Coronary artery (tissue), 2 donors: Measurements from ENCODE around the gene TSR1.
A peak's percentile ranks its signal among the peaks of the same experiment; 100 is the strongest.

Source experiments
- DNase-seq: peaks from one replicate; pipeline ENCODE4 v3.0.0-alpha.2; 2017; ENCODE audit warnings: low spot score
- H3K27ac ChIP-seq, 2 donors: fragments of 200-600 bp; sonication (generic); one replicate each; pipeline ENCODE4 v1.5.1; 2016 to 2019
- H3K4me3 ChIP-seq: fragments of 200-600 bp; sonication (generic); 2 replicates; pipeline ENCODE4 v1.5.1; 2016; ENCODE audit warnings: mild to moderate bottlenecking, moderate library complexity
- TF ChIP-seq, protein P1 (sequence below): fragments of 200-600 bp; sonication (generic); IDR thresholded peaks from one replicate; pipeline ENCODE4 v1.5.1; 2019; ENCODE audit warnings: antibody characterized with exemption

Gene TSR1

DNA sequence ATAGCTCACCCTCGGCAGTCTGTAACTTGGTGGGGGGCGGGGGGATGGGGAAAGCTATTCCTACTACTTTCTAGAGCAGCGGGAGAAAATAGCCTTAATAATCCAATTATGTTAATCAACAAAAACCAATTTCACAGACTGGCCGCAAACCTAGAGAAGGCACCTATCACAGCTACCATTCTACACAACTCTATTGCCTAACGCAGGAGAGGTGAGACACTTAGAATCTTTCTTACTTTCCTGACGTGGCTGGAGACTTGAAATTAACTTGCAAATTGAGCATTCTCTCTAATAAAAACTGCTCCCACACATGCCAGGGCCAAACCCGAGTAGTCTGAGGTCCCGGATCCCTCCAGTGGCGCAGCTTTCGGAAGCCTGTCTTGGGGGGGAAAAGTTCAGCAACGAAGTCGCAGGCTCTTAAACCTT is 33.5 kb downstream of the TSR1 start:
- TF ChIP-seq, protein P1, sequence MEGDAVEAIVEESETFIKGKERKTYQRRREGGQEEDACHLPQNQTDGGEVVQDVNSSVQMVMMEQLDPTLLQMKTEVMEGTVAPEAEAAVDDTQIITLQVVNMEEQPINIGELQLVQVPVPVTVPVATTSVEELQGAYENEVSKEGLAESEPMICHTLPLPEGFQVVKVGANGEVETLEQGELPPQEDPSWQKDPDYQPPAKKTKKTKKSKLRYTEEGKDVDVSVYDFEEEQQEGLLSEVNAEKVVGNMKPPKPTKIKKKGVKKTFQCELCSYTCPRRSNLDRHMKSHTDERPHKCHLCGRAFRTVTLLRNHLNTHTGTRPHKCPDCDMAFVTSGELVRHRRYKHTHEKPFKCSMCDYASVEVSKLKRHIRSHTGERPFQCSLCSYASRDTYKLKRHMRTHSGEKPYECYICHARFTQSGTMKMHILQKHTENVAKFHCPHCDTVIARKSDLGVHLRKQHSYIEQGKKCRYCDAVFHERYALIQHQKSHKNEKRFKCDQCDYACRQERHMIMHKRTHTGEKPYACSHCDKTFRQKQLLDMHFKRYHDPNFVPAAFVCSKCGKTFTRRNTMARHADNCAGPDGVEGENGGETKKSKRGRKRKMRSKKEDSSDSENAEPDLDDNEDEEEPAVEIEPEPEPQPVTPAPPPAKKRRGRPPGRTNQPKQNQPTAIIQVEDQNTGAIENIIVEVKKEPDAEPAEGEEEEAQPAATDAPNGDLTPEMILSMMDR, result no peak
- peak overlapping the region; percentile 93 to 100 for H3K27ac ChIP-seq
- no peak for DNase-seq
- peak overlapping the region; percentile 100 for H3K4me3 ChIP-seq

DNA sequence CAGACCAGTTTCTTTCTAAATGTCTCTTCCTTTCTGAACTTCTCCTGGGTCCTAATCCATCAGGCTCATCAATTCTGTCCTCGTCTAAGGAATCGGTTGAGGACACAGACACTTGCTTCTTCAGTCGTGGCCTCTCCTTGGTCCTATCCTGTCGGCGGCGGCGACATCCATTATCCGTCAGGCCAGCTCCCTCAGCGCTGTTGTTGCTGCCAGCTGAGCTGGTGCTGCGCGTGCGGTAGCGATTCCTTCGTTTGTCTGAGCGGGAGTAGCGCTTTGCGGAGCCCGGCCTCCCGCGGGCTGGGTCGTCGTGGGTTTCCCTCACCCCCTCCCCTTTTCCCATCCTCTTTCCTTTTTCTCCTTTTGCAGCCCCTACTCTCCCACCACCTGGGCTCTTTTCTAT is 36.5 kb downstream of the TSR1 start:
- no peak overlapping the region for H3K27ac ChIP-seq
- H3K4me3 ChIP-seq, result no peak overlapping the region

DNA sequence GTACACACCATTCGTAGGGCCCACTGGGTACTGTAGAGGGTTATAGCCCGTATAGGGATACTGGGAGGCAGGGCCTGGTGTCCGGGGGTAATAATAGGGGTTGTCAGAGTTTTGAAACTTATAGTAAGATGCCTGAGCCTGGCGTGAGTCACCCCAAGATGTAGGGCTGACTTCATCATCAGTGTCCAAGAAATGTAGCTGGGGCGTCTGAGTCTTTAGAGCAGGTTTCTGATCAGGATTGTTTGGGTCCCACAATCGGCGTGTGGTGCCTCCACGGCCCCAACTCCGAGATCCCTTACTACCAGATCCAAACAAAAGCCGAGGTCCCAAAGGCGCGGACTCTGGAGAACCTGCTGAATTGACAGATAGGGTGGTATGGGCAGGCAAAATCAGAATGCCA is 37.1 kb downstream of the TSR1 start:
- no peak for DNase-seq
- Histone ChIP-seq H3K27ac (no peak overlapping the region), H3K4me3 (no peak overlapping the region)
- TF ChIP-seq, protein P1, result no peak

More for the DNA sequence above, 36.5 kb downstream of the TSR1 start:
- TF ChIP-seq, protein P1, result no peak
- no peak for DNase-seq

DNA sequence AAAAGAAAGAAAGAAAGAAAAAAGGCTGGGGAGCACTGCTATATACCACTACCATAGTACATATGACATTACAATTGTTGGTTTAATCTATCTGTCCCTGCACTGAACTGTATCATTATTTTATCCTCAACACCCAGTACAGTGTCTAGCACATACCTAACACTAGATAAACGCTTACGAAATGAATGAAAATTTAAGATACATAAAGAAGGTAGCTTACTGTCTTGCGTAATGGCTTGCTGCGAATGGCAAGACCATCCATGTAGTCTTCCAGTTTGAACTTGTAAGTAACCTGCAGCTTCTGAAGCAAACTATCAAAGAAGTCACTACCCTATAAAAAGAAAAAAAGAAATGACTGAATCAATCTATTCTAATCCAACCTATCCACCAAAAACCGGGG is 39.2 kb downstream of the TSR1 start:
- no peak overlapping the region for H3K27ac ChIP-seq
- TF ChIP-seq, protein P1, result no peak
- no peak for DNase-seq
- no peak overlapping the region for H3K4me3 ChIP-seq

DNA sequence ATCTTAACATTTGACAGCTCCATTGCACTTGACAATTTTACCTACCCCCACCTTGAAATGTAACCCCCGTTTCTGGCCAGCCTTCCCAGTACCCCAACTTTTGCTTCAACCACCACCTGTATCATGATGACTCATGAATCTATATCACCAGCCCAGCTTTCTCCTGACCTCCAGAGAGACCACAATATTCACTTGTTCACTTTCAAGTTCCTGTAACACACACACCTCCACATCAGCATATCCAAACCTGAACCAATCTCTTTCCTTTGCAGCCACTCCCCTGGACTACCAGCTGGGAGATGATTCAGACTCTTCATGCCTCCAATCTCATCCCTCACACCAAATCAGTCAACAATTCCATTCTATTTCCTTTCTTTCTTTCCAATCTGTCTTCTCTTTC is 40.7 kb downstream of the TSR1 start:
- no peak overlapping the region for H3K4me3 ChIP-seq
- no peak overlapping the region for H3K27ac ChIP-seq
- TF ChIP-seq, protein P1, result no peak
- DNase-seq, result no peak

DNA sequence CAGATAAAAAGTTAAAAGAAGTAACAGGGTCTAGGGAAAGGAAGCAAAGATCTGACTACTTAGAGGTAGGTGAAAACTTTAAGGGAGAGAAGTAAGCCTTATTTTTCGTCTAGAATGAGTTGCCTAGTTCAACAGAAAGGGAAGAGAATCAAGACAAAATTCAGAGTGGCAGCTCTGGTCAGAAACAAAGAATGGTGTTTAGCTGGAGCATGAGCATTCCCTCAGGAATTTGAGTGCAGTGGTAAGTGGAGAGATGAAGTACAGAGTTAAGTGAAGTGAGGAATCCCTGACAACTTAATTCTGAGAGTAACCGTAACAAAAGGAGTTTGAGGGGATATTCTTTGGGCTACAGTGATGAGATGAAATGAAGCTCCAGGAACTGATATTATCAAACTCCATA is 44.2 kb downstream of the TSR1 start:
- no peak for DNase-seq
- Histone ChIP-seq H3K4me3 (no peak overlapping the region), H3K27ac (no peak overlapping the region)
- TF ChIP-seq, protein P1, result no peak

DNA sequence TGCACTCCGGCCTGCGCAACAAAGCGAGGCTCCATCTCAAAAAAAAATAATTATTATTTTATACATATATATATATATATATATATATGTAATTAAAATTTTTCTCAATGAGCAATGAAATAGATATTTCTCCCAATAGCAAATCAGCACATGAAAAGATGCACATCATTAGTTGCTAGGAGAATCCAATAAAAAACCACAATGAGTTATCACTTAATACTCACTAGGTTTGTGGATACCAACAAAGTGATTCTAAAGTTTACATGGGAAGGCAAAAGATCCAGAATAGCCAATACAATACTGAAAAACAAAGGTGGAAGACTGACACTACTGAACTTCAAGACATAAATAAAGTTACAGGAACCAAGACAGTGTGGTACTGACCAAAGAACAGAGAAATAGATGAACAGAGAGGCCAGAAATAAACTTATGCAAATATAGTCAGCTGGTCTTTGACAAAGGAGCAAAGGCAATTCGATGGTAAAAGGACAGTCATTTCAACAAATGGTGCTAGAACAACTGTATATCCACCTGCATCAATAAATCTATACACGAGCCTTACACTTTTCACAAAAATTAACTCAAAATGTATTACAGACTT is 46.3 kb downstream of the TSR1 start:
- TF ChIP-seq, protein P1, result no peak
- no peak overlapping the region for H3K4me3 ChIP-seq
- no peak overlapping the region for H3K27ac ChIP-seq
- no peak for DNase-seq
